HG03439 (cell line): ENCODE measurements around the gene PRXL2A.
"Not testable (repeated sequence)": the region's sequence is repeated elsewhere in the genome, so short reads cannot be mapped to it uniquely, and the experiment has no call there.

Source experiments
- ATAC-seq: cut with Tn5 transposase; IDR thresholded peaks from one replicate; pipeline ENCODE4 v1.9.1; 2021; ENCODE audit warnings: mild to moderate bottlenecking, moderate library complexity; ENCODE audit not compliant: unreplicated experiment

PRXL2A gene

GRCh38 chr10:80473692-80474596, 65.6 kb downstream of the PRXL2A start:
- ATAC-seq: no peak

GRCh38 chr10:80474597-80474910, 66.2 kb downstream of the PRXL2A start:
- no peak for ATAC-seq

- no peak for ATAC-seq
Observed at GRCh38 chr10:80474941-80475340, 66.6 kb downstream of the PRXL2A start.

DNA sequence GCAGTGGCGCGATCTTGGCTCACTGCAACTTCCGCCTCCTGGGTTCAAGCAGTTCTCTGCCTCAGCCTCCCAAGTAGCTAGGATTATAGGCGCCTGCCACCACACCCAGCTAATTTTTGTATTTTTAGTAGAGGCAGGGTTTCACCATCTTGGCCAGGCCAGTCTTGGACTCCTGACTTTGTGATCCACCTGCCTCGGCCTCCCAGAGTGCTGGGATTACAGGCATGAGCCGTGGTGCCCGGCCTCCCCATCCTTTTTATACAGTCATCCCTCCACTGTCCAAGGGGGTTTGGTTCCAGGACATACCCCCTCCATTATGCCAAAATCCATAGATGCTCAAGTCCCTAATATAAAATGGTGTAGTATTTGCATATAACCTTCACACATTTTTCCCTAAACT, 67.3 kb downstream of the PRXL2A start:
- not testable (repeated sequence) for ATAC-seq

DNA sequence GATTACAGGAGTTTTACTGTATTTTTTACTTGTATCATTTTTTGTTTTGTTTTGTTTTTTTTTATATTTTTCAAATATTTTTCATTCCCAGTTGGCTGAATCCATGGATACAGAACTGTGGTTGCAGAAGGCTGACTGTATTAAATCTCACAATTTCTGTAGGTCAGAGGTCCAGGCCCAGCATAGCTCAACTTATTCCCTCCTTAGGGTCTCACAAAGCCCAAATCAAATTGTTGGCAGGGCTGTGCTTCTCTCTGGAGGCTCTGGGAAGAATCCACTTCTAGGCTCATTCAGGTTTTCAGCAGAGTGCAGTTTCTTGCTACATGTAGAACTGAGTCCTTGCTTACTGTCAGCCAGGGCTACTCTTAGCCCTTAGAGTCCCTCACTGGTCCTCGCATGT, 68.3 kb downstream of the PRXL2A start:
- no peak for ATAC-seq

- no peak for ATAC-seq
Observed at GRCh38 chr10:80477813-80478212, 69.5 kb downstream of the PRXL2A start.

DNA sequence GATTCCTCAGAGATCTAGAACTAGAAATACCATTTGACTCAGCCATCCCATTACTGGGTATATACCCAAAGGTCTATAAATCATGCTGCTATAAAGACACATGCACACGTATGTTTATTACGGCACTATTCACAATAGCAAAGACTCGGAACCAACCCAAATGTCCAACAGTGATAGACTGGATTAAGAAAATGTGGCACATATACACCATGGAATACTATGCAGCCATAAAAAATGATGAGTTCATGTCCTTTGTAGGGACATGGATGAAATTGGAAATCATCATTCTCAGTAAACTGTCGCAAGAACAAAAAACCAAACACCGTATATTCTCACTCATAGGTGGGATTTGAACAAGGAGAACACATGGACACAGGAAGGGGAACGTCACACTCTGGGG, 72.0 kb downstream of the PRXL2A start:
- not testable (repeated sequence) for ATAC-seq

DNA sequence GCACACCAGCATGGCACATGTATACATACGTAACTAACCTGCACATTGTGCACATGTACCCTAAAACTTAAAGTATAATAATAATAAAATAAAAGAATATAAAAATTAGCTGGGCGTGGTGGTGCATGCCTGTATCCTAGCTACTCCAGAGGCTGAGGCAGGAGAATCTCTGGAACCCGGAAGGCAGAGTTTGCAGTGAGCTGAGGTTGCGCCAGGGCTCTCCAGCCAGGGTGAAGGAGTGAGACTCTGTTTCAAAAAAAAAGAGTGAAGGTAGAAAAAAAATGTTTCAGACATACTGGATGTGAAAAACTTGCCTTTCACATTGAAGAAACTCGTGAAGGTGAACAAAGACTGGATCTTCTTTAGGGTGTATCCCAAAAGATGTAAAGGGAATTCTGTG, 72.5 kb downstream of the PRXL2A start:
- no peak for ATAC-seq

DNA sequence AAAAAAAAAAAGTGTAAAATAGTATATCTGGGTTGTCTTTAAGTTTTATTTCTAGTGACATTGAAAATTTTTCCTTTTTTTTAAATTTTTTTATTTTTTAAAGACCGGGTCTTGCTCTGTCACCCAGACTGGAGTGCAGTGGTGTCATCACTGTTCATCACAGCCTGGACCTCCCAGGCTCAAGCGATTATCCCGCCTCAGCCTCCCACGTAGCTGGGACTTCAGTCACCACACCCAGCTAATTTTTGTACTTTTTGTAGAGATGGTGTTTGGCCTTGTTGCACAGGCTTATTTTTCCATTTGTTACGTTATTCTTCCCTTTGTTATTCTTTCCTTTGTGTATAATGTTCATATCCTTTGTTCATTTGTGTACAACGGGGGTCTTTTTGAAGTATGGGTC, 75.9 kb downstream of the PRXL2A start:
- no peak for ATAC-seq

GRCh38 chr10:80484676-80485075, 76.3 kb downstream of the PRXL2A start:
- ATAC-seq: no peak

GRCh38 chr10:80485076-80485945, 77.0 kb downstream of the PRXL2A start:
- ATAC-seq: no peak

DNA sequence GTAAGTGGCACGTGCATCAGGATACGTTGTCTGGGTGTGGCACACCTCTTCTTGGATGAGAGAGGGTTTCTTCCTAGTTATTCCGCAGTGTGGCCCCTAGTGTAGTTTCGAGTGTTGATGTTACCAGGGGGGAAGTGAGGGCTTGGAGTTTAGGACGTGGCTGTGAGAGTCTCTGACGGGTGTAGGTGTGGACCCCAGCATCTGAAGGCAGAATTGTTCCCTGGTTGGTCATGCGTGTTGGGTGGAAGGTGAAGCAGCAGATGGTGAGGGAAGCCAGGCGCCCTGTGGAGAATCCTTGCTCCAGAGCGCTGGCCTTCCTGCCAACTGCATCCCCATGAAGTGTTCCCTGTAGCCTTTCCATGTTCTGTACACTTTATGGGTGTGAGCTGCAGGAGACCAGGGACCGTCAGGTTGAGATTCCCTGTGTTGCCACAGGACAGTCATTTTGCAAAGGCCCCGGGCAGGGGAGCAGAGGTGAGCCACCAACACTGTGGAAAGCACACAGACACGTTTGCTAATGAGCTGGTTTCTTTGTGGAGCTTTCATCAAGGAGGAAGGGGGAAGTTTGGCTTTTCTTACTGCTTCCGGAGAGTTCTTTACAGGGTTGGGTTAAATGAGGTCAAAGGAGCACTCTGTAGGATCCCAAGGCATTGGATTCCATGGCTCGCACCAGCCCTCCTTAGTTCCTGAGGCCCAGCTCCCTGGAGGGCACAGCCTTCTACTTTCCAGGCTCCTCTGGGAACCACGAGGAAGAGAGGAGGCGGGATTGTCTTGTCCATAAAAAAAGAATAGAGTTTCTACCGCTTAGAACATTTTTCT, 77.8 kb downstream of the PRXL2A start:
- ATAC-seq: no peak
